HepG2 (cell line): Measurements from ENCODE around the gene LIN28B. TPM values are rescaled to one million over a fixed set of nuclear protein-coding genes. Genes with fewer than 3 reads are reported as not detected.

Experiments
- ATAC-seq: fragments of 200-7000 bp; cut with Tn5 transposase; 3 replicates; pipeline ENCODE4 v1.9.1; 2020; ENCODE audit warnings: mild to moderate bottlenecking, moderate library complexity
- BruUV-seq: library from RNA; stranded (reverse); fragments of 400-500 nt; replicated peaks from 2 replicates; lab custom pipeline; 2021; lab: Mats Ljungman, UMichigan
- CTCF ChIA-PET: fragments of 300-600 bp; formaldehyde crosslinking; extraction: SDS; loops from one replicate; lab custom pipeline; 2021; ENCODE audit warnings: low total read pairs, inconsistent platforms, low intra/inter-chr PET ratio; lab: Yijun Ruan, JAX
- POLR2A ChIA-PET: fragments of 350-600 bp; sonication (Branson Sonifier 250); formaldehyde crosslinking; loops from one replicate; lab custom pipeline; 2020; ENCODE audit warnings: antibody characterized with exemption, inconsistent platforms; lab: Yijun Ruan, JAX
- DNase-seq: peaks from one replicate; pipeline ENCODE4 v3.0.0-alpha.2; 2015; ENCODE audit warnings: low spot score
- FAIRE-seq: peaks from 3 replicates; lab custom pipeline; 2011; peaks lifted over from hg19 to GRCh38; lab: Jason Lieb, UNC
- H2AFZ ChIP-seq: one replicate; pipeline ENCODE4 v1.6.1; 2011; ENCODE audit warnings: low read length, inconsistent platforms
- H3K27ac ChIP-seq: fragments of 300-600 bp; 3 replicates; pipeline ENCODE4 v1.8.0; 2011; ENCODE audit warnings: mixed run types, mild to moderate bottlenecking, mixed read lengths, low read length, inconsistent platforms; ENCODE audit not compliant: insufficient read depth; ENCODE audit errors: extremely low read length
- H3K27me3 ChIP-seq, 2 experiments: fragments of 200-600 bp in 1 of 2; 2 replicates in 1 of 2; 3 replicates in 1 of 2; pipeline versions ENCODE4 v1.6.0 to v1.8.0; 2011; ENCODE audit warnings: low read length in 2 of 2, mild to moderate bottlenecking in 2 of 2, moderate library complexity in 2 of 2, inconsistent platforms in 1 of 2; ENCODE audit not compliant: insufficient read depth in 2 of 2, control insufficient read depth in 1 of 2
- H3K36me3 ChIP-seq, 2 experiments: fragments of 200-600 bp in 1 of 2; replicated peaks in 1 of 2; 2 replicates in 1 of 2; 3 replicates in 1 of 2; pipeline versions ENCODE4 v1.5.1 to v1.8.0; 2011; ENCODE audit warnings: low read length in 2 of 2, inconsistent platforms in 1 of 2; ENCODE audit not compliant: insufficient read depth in 2 of 2, control insufficient read depth in 1 of 2
- H3K4me1 ChIP-seq: 2 replicates; pipeline ENCODE4 v1.5.1; 2012; ENCODE audit warnings: low read length, inconsistent platforms; ENCODE audit not compliant: insufficient read depth
- H3K4me2 ChIP-seq: 2 replicates; pipeline ENCODE4 v1.6.0; 2011; ENCODE audit warnings: low read depth, low read length, inconsistent platforms
- H3K4me3 ChIP-seq, 3 experiments: fragments of 200-600 bp in 1 of 3; sonication (generic), shearing (Covaris generic) in 1 of 3; replicated peaks in 1 of 3; 2 replicates each; pipeline ENCODE4 v1.5.1; 2011 to 2016; ENCODE audit warnings: low read length in 3 of 3, inconsistent platforms in 2 of 3, low read depth in 2 of 3, mild to moderate bottlenecking in 2 of 3, control low read depth in 1 of 3, mixed read lengths in 1 of 3; ENCODE audit not compliant: insufficient read depth in 1 of 3
- H3K79me2 ChIP-seq: one replicate; pipeline ENCODE4 v1.6.1; 2011; ENCODE audit warnings: low read length, inconsistent platforms; ENCODE audit not compliant: insufficient read depth
- H3K9ac ChIP-seq: 2 replicates; pipeline ENCODE4 v1.6.0; 2011; ENCODE audit warnings: mild to moderate bottlenecking, low read depth, low read length, inconsistent platforms; ENCODE audit not compliant: insufficient read depth
- H3K9me3 ChIP-seq: 2 replicates; pipeline ENCODE4 v1.5.1; 2012; ENCODE audit warnings: mild to moderate bottlenecking, low read length
- H4K20me1 ChIP-seq: 2 replicates; pipeline ENCODE4 v1.6.0; 2011; ENCODE audit warnings: inconsistent platforms, mild to moderate bottlenecking, low read length, moderate library complexity; ENCODE audit not compliant: insufficient read depth
- ATM ChIP-seq: fragments of 450-650 bp; IDR thresholded peaks from 2 replicates; pipeline ENCODE4 v1.7.1; 2017; ENCODE audit warnings: mild to moderate bottlenecking, borderline replicate concordance
- ELF4 ChIP-seq: sonication (generic); formaldehyde crosslinking; IDR thresholded peaks from 2 replicates; pipeline ENCODE4 v1.5.0; 2020; ENCODE audit warnings: missing genetic modification reagents, mild to moderate bottlenecking, moderate library complexity, borderline replicate concordance
- HIVEP1 ChIP-seq: sonication (generic); formaldehyde crosslinking; IDR thresholded peaks from 2 replicates; pipeline ENCODE4 v1.4.0; 2020; ENCODE audit warnings: mild to moderate bottlenecking, missing genetic modification reagents
- MED13 ChIP-seq: sonication (generic); formaldehyde crosslinking; IDR thresholded peaks from 2 replicates; pipeline ENCODE4 v1.5.0; 2020; ENCODE audit warnings: missing genetic modification reagents
- MIXL1 ChIP-seq: IDR thresholded peaks from 2 replicates; pipeline ENCODE4 v1.6.1; 2016
- PPARG ChIP-seq: conservative IDR thresholded peaks from 2 replicates; pipeline ENCODE4 v1.6.1; 2016; ENCODE audit warnings: missing biosample characterization, missing genetic modification reagents
- PRMT3 ChIP-seq: sonication (generic); formaldehyde crosslinking; IDR thresholded peaks from 2 replicates; pipeline ENCODE4 v1.8.1; 2022; ENCODE audit warnings: low read depth, mild to moderate bottlenecking, moderate library complexity, missing genetic modification reagents, borderline replicate concordance
- SP140L ChIP-seq: sonication (generic); formaldehyde crosslinking; IDR thresholded peaks from 2 replicates; pipeline ENCODE4 v1.4.0; 2020; ENCODE audit warnings: missing genetic modification reagents, borderline replicate concordance
- U2AF2 ChIP-seq: fragments of 200-400 bp; formaldehyde crosslinking; IDR thresholded peaks from 2 replicates; pipeline ENCODE4 v1.6.1; 2017; ENCODE audit warnings: low read depth, mild to moderate bottlenecking, low read length
- ZFY ChIP-seq: sonication (generic); formaldehyde crosslinking; IDR thresholded peaks from 2 replicates; pipeline ENCODE4 v1.4.0; 2020; ENCODE audit warnings: missing genetic modification reagents
- ZNF329 ChIP-seq: sonication (generic); formaldehyde crosslinking; IDR thresholded peaks from 2 replicates; pipeline ENCODE4 v1.9.0; 2021; ENCODE audit warnings: low read depth, mild to moderate bottlenecking, missing genetic modification reagents
- ZNF574 ChIP-seq: sonication (generic); formaldehyde crosslinking; IDR thresholded peaks from 2 replicates; pipeline ENCODE4 v1.4.0; 2020; ENCODE audit warnings: missing genetic modification reagents
- ZNF790 ChIP-seq: sonication (generic); formaldehyde crosslinking; IDR thresholded peaks from 2 replicates; pipeline ENCODE4 v1.8.0; 2022; ENCODE audit warnings: missing genetic modification reagents, mild to moderate bottlenecking, borderline replicate concordance
- WGBS: methylation state at CpG from one replicate; pipeline ENCODE4 v1.1.6; 2017; ENCODE audit warnings: low lambda C conversion rate; 5-methylcytosine and 5-hydroxymethylcytosine counted together
- in situ Hi-C: cut with HindIII; loops from 2 replicates; pipeline ENCODE4 v1.10.0; 2017; ENCODE audit warnings: low pct_unique_long_range_greater_than_20kb; ENCODE audit not compliant: extremely low pct_ligation_motif_present
- intact Hi-C: fragments of 100-400 bp; cut with micrococcal nuclease; formaldehyde crosslinking; loops from one replicate; pipeline ENCODE4 v1.10.0; 2022; ENCODE audit not compliant: unreplicated experiment
- polyA plus RNA-seq, 8 experiments: library from polyadenylated mRNA; depleted of rRNA in 3 of 8; stranded (reverse) in 7 of 8; unstranded in 1 of 8; fragments of >200 nt; fragmentation: Illumina TruSeq in 4 of 8; extraction: Trizol in 4 of 8; gene quantifications; 2 replicates each; pipeline versions ENCODE4 v1.2.1 to v1.2.3, GENCODE V29; 2011 to 2016; ENCODE audit warnings: low read depth in 4 of 8, missing spikeins in 1 of 8, mixed read lengths in 1 of 8; ENCODE audit not compliant: insufficient read depth in 1 of 8
- total RNA-seq, 5 experiments: library from RNA; depleted of rRNA; stranded (reverse); fragments of >200 nt; fragmentation: Illumina TruSeq; extraction: Trizol; gene quantifications; 2 replicates each; pipeline ENCODE4 v1.2.3, GENCODE V29; 2016; ENCODE audit warnings: low read depth in 1 of 5
- TF ChIP-seq, protein P1 (sequence below): sonication (generic); formaldehyde crosslinking; IDR thresholded peaks from 2 replicates; pipeline ENCODE4 v1.4.0; 2020; ENCODE audit warnings: low read depth, mild to moderate bottlenecking, missing genetic modification reagents
- TF ChIP-seq, protein P2 (sequence below): fragments of 450-650 bp; IDR thresholded peaks from 2 replicates; pipeline ENCODE4 v1.6.1; 2017; ENCODE audit warnings: mild to moderate bottlenecking
- TF ChIP-seq, protein P3 (sequence below): sonication (generic); formaldehyde crosslinking; conservative IDR thresholded peaks from 2 replicates; pipeline ENCODE4 v1.8.0; 2022; ENCODE audit warnings: low read depth, missing genetic modification reagents

Gene LIN28B
- total and polyA plus RNA-seq, 2 of the 13 experiments (the other 11 are each of a cell fraction or from before 2014, with no cell fraction given): 14.5 to 56.8 TPM

GRCh38 chr6:105056646-105057045 lies 99.7 kb downstream of the LIN28B start (continued):
- TF ChIP-seq ZNF574 (CRISPR knock-in tag): no peak

GRCh38 chr6:105057160-105057559 lies 100.3 kb downstream of the LIN28B start:
- no peak for ATAC-seq
- H3K9ac ChIP-seq: no peak overlapping the region
- no peaks in the 10 kb centered on the region for H3K9me3 ChIP-seq
- FAIRE-seq: no peak
- in situ Hi-C loops: no loop called here
- no peak overlapping the region for H3K27ac ChIP-seq
- intact Hi-C loops: no loop called here
- H3K4me1 ChIP-seq: peaks cover 4% of the 10 kb centered on the region; the same call in 1 of the 2 replicates
- BruUV-seq: no TSS peak
- WGBS: 82% methylated on average over 1 of the region's 1 CpG
- no peak overlapping the region for H3K4me2 ChIP-seq
- no peaks in the 10 kb centered on the region; the same call in 1 of the 2 replicates for H4K20me1 ChIP-seq
- POLR2A ChIA-PET: no interaction called here
- H3K79me2 ChIP-seq: peaks cover 17% of the 10 kb centered on the region
- DNase-seq: no peak
- CTCF ChIA-PET: no interaction called here
- H3K27me3 ChIP-seq: no peaks in the 10 kb centered on the region
- peaks cover 0 to 4% of the 10 kb centered on the region in 2 experiments; a peak in 1 of 5 replicates for H3K36me3 ChIP-seq
- H3K4me3 ChIP-seq: no peak overlapping the region
- H2AFZ ChIP-seq: no peak overlapping the region
- TF ChIP-seq HIVEP1 (CRISPR knock-in tag): no peak
- no peak for TF ChIP-seq PRMT3 (CRISPR knock-in tag)
- no peak for TF ChIP-seq U2AF2
- no peak for TF ChIP-seq ELF4
- no peak for TF ChIP-seq MIXL1 (CRISPR knock-in tag)
- TF ChIP-seq SP140L (CRISPR knock-in tag): no peak
- no peak for TF ChIP-seq ZFY (CRISPR knock-in tag)
- TF ChIP-seq, protein P1, sequence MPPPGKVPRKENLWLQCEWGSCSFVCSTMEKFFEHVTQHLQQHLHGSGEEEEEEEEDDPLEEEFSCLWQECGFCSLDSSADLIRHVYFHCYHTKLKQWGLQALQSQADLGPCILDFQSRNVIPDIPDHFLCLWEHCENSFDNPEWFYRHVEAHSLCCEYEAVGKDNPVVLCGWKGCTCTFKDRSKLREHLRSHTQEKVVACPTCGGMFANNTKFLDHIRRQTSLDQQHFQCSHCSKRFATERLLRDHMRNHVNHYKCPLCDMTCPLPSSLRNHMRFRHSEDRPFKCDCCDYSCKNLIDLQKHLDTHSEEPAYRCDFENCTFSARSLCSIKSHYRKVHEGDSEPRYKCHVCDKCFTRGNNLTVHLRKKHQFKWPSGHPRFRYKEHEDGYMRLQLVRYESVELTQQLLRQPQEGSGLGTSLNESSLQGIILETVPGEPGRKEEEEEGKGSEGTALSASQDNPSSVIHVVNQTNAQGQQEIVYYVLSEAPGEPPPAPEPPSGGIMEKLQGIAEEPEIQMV (CRISPR knock-in tag): no peak
- TF ChIP-seq MED13 (CRISPR knock-in tag): no peak
- no peak for TF ChIP-seq ZNF329 (CRISPR knock-in tag)
- TF ChIP-seq ZNF790: no peak
- TF ChIP-seq PPARG (CRISPR knock-in tag): no peak
- TF ChIP-seq, protein P2, sequence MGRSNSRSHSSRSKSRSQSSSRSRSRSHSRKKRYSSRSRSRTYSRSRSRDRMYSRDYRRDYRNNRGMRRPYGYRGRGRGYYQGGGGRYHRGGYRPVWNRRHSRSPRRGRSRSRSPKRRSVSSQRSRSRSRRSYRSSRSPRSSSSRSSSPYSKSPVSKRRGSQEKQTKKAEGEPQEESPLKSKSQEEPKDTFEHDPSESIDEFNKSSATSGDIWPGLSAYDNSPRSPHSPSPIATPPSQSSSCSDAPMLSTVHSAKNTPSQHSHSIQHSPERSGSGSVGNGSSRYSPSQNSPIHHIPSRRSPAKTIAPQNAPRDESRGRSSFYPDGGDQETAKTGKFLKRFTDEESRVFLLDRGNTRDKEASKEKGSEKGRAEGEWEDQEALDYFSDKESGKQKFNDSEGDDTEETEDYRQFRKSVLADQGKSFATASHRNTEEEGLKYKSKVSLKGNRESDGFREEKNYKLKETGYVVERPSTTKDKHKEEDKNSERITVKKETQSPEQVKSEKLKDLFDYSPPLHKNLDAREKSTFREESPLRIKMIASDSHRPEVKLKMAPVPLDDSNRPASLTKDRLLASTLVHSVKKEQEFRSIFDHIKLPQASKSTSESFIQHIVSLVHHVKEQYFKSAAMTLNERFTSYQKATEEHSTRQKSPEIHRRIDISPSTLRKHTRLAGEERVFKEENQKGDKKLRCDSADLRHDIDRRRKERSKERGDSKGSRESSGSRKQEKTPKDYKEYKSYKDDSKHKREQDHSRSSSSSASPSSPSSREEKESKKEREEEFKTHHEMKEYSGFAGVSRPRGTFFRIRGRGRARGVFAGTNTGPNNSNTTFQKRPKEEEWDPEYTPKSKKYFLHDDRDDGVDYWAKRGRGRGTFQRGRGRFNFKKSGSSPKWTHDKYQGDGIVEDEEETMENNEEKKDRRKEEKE: no peak
- TF ChIP-seq, protein P3, sequence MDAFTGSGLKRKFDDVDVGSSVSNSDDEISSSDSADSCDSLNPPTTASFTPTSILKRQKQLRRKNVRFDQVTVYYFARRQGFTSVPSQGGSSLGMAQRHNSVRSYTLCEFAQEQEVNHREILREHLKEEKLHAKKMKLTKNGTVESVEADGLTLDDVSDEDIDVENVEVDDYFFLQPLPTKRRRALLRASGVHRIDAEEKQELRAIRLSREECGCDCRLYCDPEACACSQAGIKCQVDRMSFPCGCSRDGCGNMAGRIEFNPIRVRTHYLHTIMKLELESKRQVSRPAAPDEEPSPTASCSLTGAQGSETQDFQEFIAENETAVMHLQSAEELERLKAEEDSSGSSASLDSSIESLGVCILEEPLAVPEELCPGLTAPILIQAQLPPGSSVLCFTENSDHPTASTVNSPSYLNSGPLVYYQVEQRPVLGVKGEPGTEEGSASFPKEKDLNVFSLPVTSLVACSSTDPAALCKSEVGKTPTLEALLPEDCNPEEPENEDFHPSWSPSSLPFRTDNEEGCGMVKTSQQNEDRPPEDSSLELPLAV: no peak
- no peak for TF ChIP-seq ATM
